GM12878 (cell line): ENCODE measurements around the gene ARCN1.
A peak's percentile ranks its signal among the peaks of the same experiment; 100 is the strongest.

Experiments used
- CEBPB ChIP-seq, 2 experiments: fragments of 150-350 bp in 1 of 2; IDR thresholded peaks; 2 replicates each; pipeline ENCODE4 v1.6.1; 2012 to 2014; ENCODE audit warnings: low read depth in 2 of 2, low read length in 2 of 2, borderline replicate concordance in 1 of 2, inconsistent platforms in 1 of 2
- CREB1 ChIP-seq: IDR thresholded peaks from 2 replicates; pipeline ENCODE4 v1.6.1; 2012; ENCODE audit warnings: low read depth, mild to moderate bottlenecking, inconsistent platforms
- CTCF ChIP-seq, 3 experiments: IDR thresholded peaks in 2 of 3; conservative IDR thresholded peaks in 1 of 3; 2 replicates each; pipeline ENCODE4 v1.5.1; 2011; ENCODE audit warnings: low read depth in 3 of 3, low read length in 3 of 3, mild to moderate bottlenecking in 3 of 3, control low read depth in 2 of 3, moderate library complexity in 2 of 3, inconsistent platforms in 1 of 3, mixed read lengths in 1 of 3; ENCODE audit not compliant: control insufficient read depth in 2 of 3, insufficient read depth in 1 of 3; ENCODE audit errors: extremely low read depth in 1 of 3
- EGR1 ChIP-seq, 2 experiments: IDR thresholded peaks; 1 replicate in 1 of 2; 2 replicates in 1 of 2; pipeline ENCODE4 v1.6.1; 2011 to 2012; ENCODE audit warnings: low read depth in 2 of 2, low read length in 2 of 2, borderline replicate concordance in 1 of 2, mild to moderate bottlenecking in 1 of 2, moderate library complexity in 1 of 2
- ELK1 ChIP-seq: IDR thresholded peaks from 2 replicates; pipeline ENCODE4 v1.6.1; 2012; ENCODE audit warnings: low read depth, low read length, improper control_type of control experiment
- EP300 ChIP-seq, 2 experiments: fragments of 150-350 bp in 1 of 2; IDR thresholded peaks; 2 replicates each; pipeline ENCODE4 v1.6.1; 2011 to 2012; ENCODE audit warnings: low read depth in 2 of 2, low read length in 2 of 2, borderline replicate concordance in 1 of 2, improper control_type of control experiment in 1 of 2, inconsistent platforms in 1 of 2; ENCODE audit not compliant: control insufficient read depth in 1 of 2
- FOXK2 ChIP-seq: fragments of 450-650 bp; IDR thresholded peaks from 2 replicates; pipeline ENCODE4 v1.6.1; 2017; ENCODE audit warnings: mild to moderate bottlenecking, moderate library complexity
- GATAD2B ChIP-seq: fragments of 450-650 bp; conservative IDR thresholded peaks from 2 replicates; pipeline ENCODE4 v1.6.1; 2017; ENCODE audit warnings: low read depth, mild to moderate bottlenecking, moderate library complexity
- MEF2A ChIP-seq: IDR thresholded peaks from 2 replicates; pipeline ENCODE4 v1.6.1; 2011; ENCODE audit warnings: low read depth, mild to moderate bottlenecking, low read length, moderate library complexity; ENCODE audit not compliant: insufficient read depth
- NFIC ChIP-seq: IDR thresholded peaks from 2 replicates; pipeline ENCODE4 v1.6.1; 2012; ENCODE audit warnings: low read depth, mild to moderate bottlenecking, inconsistent platforms, low read length, moderate library complexity
- NFYB ChIP-seq: IDR thresholded peaks from 2 replicates; pipeline ENCODE4 v1.6.1; 2011; ENCODE audit warnings: low read depth, mild to moderate bottlenecking, low read length, improper control_type of control experiment, moderate library complexity; ENCODE audit not compliant: insufficient read depth
- NR2C1 ChIP-seq: fragments of 450-650 bp; IDR thresholded peaks from 2 replicates; pipeline ENCODE4 v1.6.1; 2017; ENCODE audit warnings: antibody characterized with exemption, mild to moderate bottlenecking, moderate library complexity
- TAF1 ChIP-seq: IDR thresholded peaks from 2 replicates; pipeline ENCODE4 v1.6.1; 2011; ENCODE audit warnings: mild to moderate bottlenecking, low read depth, low read length, borderline replicate concordance
- ZZZ3 ChIP-seq: IDR thresholded peaks from 2 replicates; pipeline ENCODE4 v1.6.1; 2011; ENCODE audit warnings: low read depth; ENCODE audit not compliant: control insufficient read depth, insufficient read length

- TF ChIP-seq FOXK2 (no peak), CTCF (IDR thresholded peaks at IDR 0.05 in 2 of 3, conservative IDR thresholded peaks at IDR 0.05 in 1 of 3; ENCODE audit: control insufficient read depth in 2 of 3, extremely low read depth in 1 of 3, insufficient read depth in 1 of 3, low read depth in 3 of 3, low read length in 3 of 3) (peak in 2 of 3 experiments; percentile 11 to 28; a peak in 4 of 6 replicates), GATAD2B (no peak), CEBPB (IDR thresholded peaks at IDR 0.05; ENCODE audit: borderline replicate concordance in 1 of 2, low read depth in 2 of 2, low read length in 2 of 2) (no peak), CREB1 (no peak), TAF1 (no peak), ELK1 (no peak), NFIC (no peak), EP300 (IDR thresholded peaks at IDR 0.05; ENCODE audit: borderline replicate concordance in 1 of 2, control insufficient read depth in 1 of 2, low read depth in 2 of 2, low read length in 2 of 2) (no peak), NFYB (no peak), MEF2A (no peak), EGR1 (IDR thresholded peaks at IDR 0.05; ENCODE audit: borderline replicate concordance in 1 of 2, low read depth in 2 of 2, low read length in 2 of 2) (no peak), ZZZ3 (no peak), NR2C1 (no peak)
Observed at GRCh38 chr11:118522571-118523072, 49.6 kb upstream of the ARCN1 start.
